ENCODE measurements around the gene NCS1.

The NCS1 gene

GRCh38 chr9:130187523-130187846 lies 15.3 kb downstream of the NCS1 start:
- Histone ChIP-seq H3K27me3 (ENCODE audit: insufficient read depth, low read length, poor library complexity, severe bottlenecking) (no peaks in the 10 kb centered on the region), H3K4me3 (ENCODE audit: low read length, poor library complexity, severe bottlenecking) (no peak overlapping the region), H2AFZ (ENCODE audit: low read length) (no peak overlapping the region), H3K9ac (ENCODE audit: low read depth, low read length, poor library complexity, severe bottlenecking) (no peak overlapping the region), H3K79me2 (ENCODE audit: insufficient read depth, low read length) (no peaks in the 10 kb centered on the region), H3K4me1 (ENCODE audit: insufficient read depth, low read length, poor library complexity, severe bottlenecking) (no peaks in the 10 kb centered on the region), H4K20me1 (ENCODE audit: insufficient read depth, low read length, poor library complexity, severe bottlenecking) (no peaks in the 10 kb centered on the region), H3F3A (ENCODE audit: low read depth) (no peaks in the 10 kb centered on the region), H3K4me2 (ENCODE audit: low read depth, low read length, poor library complexity, severe bottlenecking) (no peak overlapping the region), H3K36me3 (ENCODE audit: insufficient read depth, low read length) (no peaks in the 10 kb centered on the region), H3K9me3 (ENCODE audit: insufficient read depth, low read depth, low read length) (no peaks in the 10 kb centered on the region), H3K9me2 (replicated peaks; ENCODE audit: low read depth, low read length) (no peaks in the 10 kb centered on the region)
- TF ChIP-seq EZH2phosphoT487 (IDR thresholded peaks at IDR 0.05; ENCODE audit: borderline replicate concordance) (no peak), CTCF (conservative IDR thresholded peaks at IDR 0.05; ENCODE audit: low read length) (no peak)

- Histone ChIP-seq H3K4me1 (ENCODE audit: insufficient read depth, low read length, poor library complexity, severe bottlenecking) (no peaks in the 10 kb centered on the region), H3K36me3 (ENCODE audit: insufficient read depth, low read length) (no peaks in the 10 kb centered on the region), H3K9ac (ENCODE audit: low read depth, low read length, poor library complexity, severe bottlenecking) (no peak overlapping the region), H3K27me3 (ENCODE audit: insufficient read depth, low read length, poor library complexity, severe bottlenecking) (no peaks in the 10 kb centered on the region), H3K79me2 (ENCODE audit: insufficient read depth, low read length) (no peaks in the 10 kb centered on the region), H4K20me1 (ENCODE audit: insufficient read depth, low read length, poor library complexity, severe bottlenecking) (no peaks in the 10 kb centered on the region), H3K9me3 (ENCODE audit: insufficient read depth, low read depth, low read length) (no peaks in the 10 kb centered on the region), H2AFZ (ENCODE audit: low read length) (no peak overlapping the region), H3K9me2 (replicated peaks; ENCODE audit: low read depth, low read length) (no peaks in the 10 kb centered on the region), H3K4me2 (ENCODE audit: low read depth, low read length, poor library complexity, severe bottlenecking) (no peak overlapping the region), H3F3A (ENCODE audit: low read depth) (no peaks in the 10 kb centered on the region), H3K4me3 (ENCODE audit: low read length, poor library complexity, severe bottlenecking) (no peak overlapping the region)
- no peak for TF ChIP-seq EZH2phosphoT487 (IDR thresholded peaks at IDR 0.05; ENCODE audit: borderline replicate concordance)
- TF ChIP-seq CTCF (conservative IDR thresholded peaks at IDR 0.05; ENCODE audit: low read length): no peak
Observed at GRCh38 chr9:130188860-130189481, 16.8 kb downstream of the NCS1 start.

- Histone ChIP-seq H3K27me3 (ENCODE audit: insufficient read depth, low read length, poor library complexity, severe bottlenecking) (no peaks in the 10 kb centered on the region), H3K79me2 (ENCODE audit: insufficient read depth, low read length) (no peaks in the 10 kb centered on the region), H4K20me1 (ENCODE audit: insufficient read depth, low read length, poor library complexity, severe bottlenecking) (no peaks in the 10 kb centered on the region), H3K9me3 (ENCODE audit: insufficient read depth, low read depth, low read length) (no peaks in the 10 kb centered on the region), H2AFZ (ENCODE audit: low read length) (no peak overlapping the region), H3K9me2 (replicated peaks; ENCODE audit: low read depth, low read length) (no peaks in the 10 kb centered on the region), H3K9ac (ENCODE audit: low read depth, low read length, poor library complexity, severe bottlenecking) (no peak overlapping the region), H3K4me2 (ENCODE audit: low read depth, low read length, poor library complexity, severe bottlenecking) (no peak overlapping the region), H3F3A (ENCODE audit: low read depth) (no peaks in the 10 kb centered on the region), H3K36me3 (ENCODE audit: insufficient read depth, low read length) (no peaks in the 10 kb centered on the region), H3K4me3 (ENCODE audit: low read length, poor library complexity, severe bottlenecking) (no peak overlapping the region), H3K4me1 (ENCODE audit: insufficient read depth, low read length, poor library complexity, severe bottlenecking) (no peaks in the 10 kb centered on the region)
- no peak for TF ChIP-seq EZH2phosphoT487 (IDR thresholded peaks at IDR 0.05; ENCODE audit: borderline replicate concordance)
- no peak for TF ChIP-seq CTCF (conservative IDR thresholded peaks at IDR 0.05; ENCODE audit: low read length)
Observed at GRCh38 chr9:130189840-130190239, 17.6 kb downstream of the NCS1 start.

Measured in Loucy (cell line).